Activated CD8-positive, alpha-beta memory T cell treated with anti-CD3 and anti-CD28 coated beads, Interleukin-2, amount 50 U/mL, for 1 hour (primary cell): ENCODE results near the gene KCNK17.
"Not testable (repeated sequence)": the region's sequence is repeated elsewhere in the genome, so short reads cannot be mapped to it uniquely, and the experiment has no call there.

Source experiments
- DNase-seq: peaks from one replicate; pipeline ENCODE4 v3.0.0-alpha.2; 2020; ENCODE audit errors: extremely low read depth

Gene KCNK17

DNA sequence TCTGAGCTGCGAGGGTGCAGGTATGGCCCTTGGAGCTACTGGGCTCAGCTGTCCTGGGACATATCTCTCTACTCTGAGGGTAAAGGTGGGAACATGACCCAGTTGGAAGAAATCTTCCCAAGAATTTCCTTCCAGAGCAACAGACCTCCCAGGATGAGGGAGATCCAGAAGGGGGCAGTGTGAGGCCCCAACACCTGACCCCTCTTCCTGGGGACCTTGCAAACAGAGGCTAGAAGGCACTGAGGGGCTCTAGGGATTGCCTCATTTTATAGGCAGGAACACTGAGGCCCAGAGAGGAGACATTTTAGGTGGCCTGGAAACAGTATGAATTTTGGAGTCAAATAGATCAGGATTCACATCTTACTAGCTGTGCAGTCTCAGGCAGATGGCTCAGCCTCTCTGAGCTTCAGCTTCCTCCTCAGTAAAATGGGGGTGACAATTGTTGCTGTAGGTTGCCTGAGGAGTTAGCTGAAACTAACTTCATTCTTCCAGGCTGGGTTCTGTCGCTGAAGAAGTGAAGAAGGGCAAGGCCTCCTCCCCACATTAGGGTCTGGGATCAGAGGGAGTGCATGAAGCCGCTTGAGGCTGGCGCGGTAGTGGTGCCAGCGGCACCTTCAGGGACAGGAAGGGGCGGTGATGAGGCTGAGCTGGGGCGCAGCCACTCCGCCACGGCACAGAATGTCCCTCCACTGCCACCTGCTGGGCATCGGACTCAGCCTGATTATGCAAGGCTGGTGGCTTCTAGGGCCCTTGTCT, 11.4 kb downstream of the KCNK17 start:
- peak; percentile 54 for DNase-seq

DNA sequence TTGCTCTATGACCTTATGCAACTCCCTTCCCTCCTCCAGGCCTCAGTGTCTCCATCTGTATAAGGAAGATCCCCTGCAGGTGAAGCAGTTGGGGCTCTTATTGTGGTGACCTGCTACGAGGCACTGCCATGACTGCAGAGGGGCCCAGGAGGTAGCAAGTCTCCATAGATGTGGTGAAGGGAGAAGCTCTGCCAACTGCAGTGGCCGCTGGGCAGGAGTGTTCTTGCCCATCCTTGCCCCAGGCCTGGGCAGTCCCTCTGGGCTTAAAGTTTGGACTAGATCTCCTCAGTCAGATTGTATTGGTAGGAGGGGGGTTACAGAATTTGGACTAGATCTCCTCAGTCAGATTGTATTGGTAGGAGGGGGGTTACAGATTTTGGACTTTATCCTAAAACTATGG, 12.2 kb downstream of the KCNK17 start:
- no peak for DNase-seq

DNA sequence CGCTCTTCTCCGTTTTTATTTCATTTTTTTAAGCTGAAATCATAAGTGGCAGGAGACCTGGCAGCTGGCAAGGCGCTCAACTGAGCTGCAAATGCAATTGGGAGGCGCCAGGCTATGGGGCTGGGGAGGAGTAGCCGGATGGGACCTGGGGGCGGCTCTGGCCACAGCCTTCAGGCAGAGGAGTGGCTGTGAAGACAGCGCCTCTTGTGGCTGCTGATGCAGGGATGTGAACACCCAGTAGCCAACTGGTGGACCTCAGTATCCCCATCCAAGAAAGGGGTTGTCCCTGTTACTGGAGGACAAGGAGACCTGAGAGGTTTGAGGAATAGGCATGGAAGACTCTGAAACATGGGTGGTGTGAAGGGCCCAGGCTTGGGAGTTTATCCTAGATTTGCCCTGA, 12.6 kb downstream of the KCNK17 start:
- DNase-seq: no peak

DNA sequence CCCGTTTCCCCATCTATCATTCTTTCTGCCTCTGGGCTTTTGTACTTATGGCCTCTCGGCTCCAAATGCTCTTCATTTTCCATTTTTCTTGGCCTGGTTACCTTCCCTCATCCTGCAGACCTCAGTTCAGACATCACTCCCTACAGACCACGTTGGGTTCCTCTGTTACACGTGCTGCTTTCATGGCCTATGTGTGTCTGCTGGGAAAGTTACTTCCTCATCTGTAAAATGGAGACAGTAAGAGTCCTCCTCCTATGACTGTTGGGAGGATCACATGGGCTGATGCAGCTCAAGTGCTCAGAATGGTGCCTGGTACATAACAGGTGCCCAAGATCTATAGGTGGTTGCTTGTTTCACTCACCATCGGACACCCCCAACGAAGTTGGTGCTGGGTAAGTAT, 13.5 kb downstream of the KCNK17 start:
- DNase-seq: no peak

DNA sequence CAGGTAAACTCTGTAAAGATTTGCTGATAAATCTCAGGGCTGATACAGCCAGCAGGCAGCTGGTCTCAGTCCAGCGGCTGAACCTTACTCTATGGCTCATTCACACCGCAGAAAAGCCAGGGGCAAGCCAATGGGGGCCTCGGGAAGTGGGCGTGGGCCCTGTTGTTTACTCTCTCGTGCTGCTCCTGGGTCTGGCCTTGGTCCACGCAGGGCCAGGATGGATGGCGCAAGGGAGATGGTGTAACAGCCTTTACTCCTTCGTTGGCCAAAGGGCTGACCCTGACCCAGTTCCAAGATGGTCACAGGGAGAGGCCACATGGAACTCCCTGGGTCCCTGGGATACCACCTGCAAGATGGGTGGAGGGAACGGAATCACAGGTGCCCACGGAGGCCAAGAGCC, 16.2 kb downstream of the KCNK17 start:
- DNase-seq: no peak

DNA sequence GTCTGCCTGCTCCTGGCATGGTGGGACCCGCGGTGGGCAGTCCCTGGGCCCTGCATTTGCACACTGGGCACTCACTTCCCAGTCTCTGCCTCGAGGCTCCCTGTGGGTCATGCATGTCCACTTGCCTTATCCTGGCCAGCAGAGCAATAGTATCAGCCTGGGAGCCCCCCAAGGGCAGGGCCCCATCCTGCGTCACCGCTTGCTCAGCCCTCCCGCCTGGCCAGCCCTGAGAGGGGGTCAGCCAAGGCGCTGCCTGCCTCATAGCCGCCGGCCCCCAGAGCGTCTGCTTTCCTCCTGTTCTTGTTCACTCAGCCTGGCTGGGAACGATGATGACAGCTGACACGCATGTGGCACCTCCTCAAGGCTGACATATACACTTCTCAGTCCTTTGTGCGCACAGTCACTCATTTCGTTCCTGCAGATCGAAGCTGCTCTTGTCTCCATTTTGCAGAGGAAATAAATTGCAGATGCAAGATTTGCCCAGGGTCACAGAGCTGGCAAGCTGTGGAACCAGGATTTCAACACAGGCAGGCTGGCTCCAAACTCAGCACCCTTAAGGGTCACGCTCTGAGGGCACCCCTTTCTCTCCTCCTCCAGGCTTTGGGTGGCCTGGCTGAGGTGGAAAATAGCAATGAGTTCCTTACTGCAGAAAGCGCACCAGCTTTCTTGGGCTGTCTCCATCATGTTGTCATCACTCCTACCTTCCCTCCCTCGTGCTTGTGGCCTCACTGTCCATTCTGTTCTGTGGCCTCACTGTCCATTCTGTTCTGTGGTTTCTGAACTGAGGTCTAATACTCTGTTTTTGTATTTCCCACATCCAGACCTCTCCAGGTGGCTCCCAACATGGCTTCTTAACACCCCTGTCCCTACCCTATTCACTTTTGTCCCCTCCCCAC, 17.2 kb downstream of the KCNK17 start:
- no peak for DNase-seq

DNA sequence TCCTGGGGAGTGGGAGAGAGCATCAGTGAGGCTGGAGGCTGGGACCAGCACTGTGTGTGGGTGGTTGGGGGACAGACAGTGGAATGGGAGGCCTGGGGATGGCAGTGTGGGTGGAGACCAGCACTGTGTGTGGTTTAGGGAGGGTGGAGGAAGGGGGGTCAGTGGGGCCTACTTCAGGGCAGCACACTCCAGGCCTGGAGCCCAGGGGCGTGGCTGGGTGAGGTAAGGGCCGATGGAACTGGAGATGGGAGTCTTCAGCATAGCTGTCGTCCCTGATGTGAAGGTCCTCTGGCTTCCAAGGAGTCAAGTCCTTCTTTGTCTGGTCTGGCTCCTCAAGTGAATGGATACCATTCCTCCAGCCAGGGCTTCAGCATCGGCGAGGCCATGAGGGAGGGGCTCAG, 18.6 kb downstream of the KCNK17 start:
- no peak for DNase-seq

DNA sequence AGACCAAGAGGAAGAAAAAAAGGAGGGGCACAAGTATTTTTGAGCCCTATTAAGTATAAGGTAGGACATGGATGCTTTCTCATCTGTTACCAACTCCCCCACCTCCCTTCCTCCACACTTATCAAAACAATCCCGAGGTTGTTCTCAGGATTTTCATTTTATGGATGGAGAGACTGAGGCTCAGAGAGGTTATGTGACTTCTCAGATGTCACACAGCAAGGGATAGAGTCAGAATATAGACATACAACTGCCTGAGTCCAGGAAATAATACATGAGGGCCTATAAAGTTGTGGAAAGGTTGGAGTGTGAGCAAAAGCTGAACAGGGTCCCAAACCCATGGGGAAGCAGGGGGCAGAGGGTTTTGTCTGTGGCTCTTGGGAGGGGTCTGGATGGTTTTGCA, 19.3 kb downstream of the KCNK17 start:
- no peak for DNase-seq

DNA sequence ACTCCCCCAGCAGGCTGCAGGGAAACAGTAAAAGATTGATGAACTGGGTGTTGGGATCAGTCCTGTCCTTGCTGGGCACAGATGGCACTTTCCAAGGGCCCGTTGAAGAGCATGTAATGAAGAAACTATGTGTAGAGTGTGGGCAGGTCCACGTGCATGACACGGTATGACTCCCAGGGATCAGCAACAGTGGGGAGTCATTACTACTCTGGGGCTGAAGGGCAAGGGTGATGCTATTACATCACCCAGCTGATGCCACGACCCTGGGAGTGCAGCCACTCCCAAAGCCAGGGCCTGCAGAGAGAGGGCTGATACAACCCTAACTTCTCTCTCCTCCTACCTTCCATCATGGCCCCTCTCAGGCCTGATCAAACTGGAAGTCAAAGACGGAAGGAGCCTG, 20.1 kb downstream of the KCNK17 start:
- no peak for DNase-seq

DNA sequence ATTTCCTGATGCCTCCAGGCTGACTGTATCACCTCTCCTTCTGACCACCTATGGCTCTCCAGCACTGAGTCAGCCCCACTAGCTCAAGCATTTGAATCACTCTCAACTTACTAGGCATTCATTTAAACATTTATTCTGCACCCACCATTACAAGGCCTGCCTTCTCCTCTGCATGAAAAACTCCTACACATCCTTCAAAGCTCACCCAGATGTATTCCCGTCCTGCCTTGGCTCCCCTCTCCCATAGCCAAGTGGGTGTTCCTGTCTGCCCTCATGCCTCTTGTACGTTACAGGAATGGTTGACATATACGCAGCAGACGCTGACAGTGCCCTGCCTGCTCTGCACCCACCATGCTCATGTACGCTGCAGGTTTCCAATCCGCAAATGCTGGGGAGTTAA, 21.6 kb downstream of the KCNK17 start:
- no peak for DNase-seq

DNA sequence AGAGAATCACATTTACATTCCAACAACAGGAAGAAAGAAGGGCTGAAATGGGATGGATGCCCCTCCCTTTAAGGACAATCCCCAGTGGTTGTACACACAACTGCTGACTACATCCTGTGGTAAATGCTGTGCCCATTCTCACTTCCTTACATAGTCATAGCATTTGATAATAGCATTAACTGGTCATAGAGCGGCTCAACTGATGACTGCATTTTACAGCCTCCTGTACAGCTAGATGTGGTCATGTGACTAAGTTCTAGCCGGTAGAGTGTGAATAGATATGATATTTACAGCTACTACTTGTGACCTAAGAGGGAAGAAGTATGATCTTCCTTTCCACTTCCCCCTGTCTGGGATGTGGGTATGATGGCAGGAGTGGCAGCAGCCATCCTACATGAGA, 24.7 kb downstream of the KCNK17 start:
- no peak for DNase-seq

DNA sequence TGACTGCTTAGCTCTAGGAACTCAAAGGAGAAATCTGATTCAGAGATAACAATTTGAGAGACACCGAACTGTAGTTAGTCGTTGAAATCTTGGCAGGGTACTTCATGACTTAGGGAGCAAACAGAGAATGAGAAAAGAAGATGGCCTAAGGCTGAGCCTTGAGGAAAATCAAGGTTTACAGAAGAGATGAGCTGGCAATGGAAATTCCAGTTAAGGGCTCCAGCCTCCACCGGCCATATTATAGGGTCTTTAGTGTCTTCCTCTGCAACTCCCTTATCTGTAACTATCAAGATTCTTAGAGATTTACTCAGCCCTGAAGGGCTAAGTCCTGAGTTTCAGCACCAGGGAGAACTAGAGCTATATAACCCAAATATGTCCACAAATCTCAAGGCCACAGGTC, 26.6 kb downstream of the KCNK17 start:
- no peak for DNase-seq

DNA sequence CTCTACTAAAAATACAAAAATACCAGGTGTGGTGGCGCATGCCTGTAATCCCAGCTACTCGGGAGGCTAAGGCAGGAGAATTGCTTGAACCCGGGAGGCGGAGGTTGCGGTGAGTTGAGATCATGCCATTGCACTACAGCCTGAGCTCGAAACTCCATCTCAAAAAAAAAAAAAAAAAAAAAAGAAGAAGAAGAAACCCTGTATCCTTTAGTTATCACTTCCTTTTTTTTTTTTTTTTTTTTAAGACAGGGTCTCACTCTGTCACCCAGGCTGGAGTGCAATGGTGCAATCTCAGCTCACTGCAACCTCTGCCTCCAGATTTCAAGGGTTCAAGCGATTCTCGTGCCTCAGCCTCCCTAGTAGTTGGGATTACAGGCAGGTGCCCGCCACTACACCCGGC, 27.6 kb downstream of the KCNK17 start:
- DNase-seq: not testable (repeated sequence)

DNA sequence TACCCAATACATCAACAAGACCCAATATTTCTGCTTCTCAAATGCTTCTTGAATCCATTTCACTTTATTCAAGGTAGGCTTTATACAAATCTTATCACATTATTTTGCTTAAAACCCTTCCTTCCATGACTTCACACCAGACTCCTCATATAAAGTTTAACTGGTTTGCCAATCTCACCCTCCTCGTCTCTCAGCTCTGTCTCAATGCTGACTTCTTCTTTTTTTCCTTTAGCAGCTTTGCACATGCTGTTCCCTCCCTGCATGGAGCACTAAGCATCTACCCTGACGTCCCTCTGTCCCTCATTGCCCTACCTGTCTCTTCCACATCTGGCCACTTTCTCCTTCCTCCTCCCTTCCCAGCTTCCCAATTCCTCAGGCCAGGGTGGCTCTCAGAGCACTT, 31.4 kb downstream of the KCNK17 start:
- DNase-seq: no peak

DNA sequence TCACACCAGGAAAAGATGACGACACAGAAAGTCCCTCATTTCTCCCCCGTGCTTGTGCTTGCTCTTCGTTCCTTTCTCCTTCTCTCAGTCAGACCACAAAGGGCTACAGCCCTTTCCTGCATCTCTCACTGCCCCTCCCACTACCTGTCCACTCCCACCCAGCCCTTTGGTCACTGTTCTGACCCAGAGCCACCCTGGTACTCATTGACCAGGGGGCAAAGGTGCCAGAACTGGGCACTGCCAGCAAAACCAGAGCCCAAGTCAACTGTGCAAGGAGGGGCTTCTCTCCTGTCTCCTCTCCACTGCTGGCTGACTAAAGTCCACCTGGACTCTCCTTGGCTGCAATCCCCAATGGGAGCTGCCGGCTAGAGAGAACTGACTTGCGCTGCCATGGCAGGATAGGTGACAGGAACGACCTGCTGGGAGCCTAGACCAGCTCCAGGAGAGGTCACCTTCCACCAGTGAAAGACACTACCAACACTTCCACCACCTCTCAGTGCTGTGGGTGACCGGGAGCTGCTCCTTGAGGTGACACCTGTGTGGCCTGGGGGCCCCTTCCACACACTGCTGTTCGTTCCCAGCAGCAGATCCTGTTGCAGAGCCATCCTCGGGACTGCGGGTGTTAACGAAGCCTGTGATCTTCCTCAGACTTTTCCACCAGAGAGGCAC, 32.8 kb downstream of the KCNK17 start:
- no peak for DNase-seq

DNA sequence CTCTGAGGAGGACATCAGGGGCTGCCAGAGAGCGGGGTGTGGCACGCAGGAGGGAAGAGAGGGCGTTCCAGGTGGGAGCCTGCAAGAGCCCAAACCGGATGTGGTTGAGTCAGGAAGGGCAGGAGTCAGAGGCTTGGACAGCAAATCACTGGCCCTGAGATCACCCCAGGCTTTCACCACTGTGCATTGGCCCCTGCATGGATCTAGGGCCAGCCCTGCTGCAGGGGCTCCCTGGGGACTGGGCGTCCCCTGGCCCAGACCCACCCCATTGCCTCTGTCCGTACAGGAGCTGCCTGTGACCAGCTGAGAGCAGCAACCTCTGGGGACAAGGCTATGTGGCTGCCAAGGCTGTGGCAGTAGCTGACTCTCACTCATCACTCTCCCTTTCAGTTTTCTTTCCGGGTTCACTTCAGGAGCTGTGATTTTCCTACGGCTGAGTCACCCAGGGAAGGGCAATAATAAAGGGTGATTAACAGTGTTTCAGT, 33.9 kb downstream of the KCNK17 start:
- DNase-seq: no peak

DNA sequence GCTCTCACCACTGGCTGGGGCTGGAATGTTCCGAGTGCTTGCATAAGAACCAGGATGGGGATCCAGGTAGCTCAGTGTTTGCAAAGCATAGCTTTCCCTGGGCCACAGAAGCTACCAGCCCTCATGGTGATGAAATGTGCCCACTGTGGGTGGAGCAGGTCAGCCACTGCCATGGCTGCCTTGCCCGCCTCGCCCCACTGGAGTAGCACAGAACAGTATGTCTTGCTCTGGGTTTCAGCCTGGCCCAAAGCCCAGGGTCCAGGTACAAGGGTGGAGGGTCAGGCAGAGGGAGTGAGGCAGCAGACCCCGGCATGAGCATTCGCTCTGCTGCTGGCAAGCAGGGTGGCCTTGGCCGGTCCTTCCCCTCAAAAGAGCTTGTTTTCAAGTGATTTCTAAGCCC, 34.7 kb downstream of the KCNK17 start:
- no peak for DNase-seq

DNA sequence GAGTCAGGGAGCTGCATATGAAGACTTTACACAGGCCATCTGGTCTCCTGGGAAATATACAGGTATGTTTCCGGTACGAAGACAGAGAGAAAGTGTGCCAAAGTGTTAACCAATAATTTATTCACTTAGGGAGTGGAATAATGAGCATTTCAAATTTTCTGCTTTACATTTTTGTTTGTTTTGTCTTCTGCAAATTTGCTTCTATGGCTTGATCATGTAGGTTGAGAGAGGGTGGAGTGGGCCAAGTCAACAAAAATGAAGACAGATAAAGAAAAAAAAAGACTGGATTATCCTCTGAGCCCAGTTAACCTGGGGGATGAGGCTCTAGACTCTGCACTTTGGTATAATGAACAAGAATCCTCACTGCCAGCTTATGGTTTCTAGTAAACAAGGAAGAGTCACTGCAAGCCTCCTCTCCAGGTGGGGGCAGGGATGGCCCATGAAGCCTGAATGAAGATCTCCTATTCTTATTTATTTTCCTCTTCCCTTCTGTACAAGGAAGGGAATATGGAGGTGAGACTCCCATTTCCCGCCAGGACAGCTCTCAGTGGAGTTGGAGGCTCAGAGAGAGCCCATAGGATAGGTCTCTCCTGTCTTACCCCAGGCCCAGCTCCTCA, 37.7 kb downstream of the KCNK17 start:
- DNase-seq: no peak

DNA sequence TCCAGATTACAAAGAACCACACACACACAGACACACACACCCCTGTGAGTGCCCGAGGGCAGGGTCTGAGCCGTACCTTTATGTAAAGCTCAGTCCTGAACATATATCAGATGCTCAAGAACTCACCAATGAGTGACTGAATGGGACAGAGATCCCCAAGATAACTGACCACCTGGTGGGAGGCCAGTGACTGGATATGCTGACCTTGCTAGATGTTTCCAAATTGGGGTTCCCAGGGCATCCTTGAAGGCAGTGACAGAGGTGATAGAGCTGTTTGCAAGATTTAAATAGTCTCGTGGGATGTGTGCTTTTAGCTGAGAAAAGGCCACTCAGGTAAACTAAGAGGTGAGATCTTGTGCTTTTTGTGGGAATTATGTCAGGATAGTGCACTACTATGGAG, 39.3 kb downstream of the KCNK17 start:
- no peak for DNase-seq

DNA sequence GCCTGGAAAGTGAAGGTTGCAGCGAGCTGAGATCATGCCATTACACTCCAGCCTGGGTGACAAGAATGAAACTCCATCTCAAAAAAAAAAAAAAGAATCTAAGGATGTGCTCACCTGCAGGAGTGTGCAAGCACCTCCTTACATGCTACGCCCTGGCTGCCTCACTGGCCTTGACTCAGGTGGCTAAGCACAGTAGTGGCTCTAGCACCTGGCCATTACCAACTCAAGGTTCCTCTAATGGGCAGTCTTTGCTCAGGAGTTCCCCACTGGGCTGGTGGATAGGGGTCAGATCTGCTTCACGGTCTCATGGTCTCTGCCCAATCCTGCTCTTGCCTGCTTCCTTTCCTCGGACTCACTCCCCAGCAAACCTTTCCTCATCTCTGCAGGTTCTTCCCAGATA, 39.7 kb downstream of the KCNK17 start:
- DNase-seq: no peak

DNA sequence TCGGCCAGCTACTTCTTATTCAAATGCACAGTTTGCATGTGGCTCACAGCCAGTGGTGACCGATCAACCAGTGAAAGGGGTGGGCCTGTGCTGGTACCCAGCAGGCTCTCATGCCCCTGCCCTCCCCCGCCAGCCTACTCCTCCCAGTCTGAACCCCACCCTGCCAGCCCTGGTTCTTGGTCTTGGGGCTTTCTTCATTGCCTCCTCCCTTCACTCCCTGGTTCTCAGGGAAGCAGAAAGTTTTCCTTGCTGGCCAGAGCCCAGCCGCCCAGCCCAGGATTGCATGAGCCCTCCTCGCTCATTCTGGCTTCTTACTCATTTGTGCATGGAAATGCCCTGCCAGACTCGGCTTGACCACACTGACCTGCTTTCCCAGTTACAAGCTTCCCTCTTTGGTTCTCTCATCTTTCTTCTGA, 40.8 kb downstream of the KCNK17 start:
- no peak for DNase-seq

DNA sequence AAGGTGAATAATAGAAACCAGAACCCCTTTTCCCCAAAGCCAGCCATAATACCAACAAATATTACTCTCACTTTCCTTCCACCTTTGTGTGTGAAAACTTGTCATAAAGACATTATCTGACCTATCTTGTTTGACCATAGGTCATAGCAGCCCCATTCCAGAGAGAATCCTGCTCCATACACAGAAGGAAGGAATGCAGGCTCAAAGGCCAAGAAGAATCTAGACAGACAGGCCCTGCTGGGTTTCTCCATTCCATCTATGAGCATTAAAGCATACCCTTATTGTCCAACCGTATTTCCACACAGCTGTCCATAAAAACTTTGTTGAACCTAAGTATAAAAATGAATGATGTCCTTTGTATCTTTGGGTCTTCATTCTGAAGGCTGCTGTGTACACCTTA, 44.3 kb downstream of the KCNK17 start:
- no peak for DNase-seq
